GM23248 (cell line): ENCODE results near the gene NUP93.

ENCODE experiments used
- EZH2 ChIP-seq: fragments of 200-600 bp; sonication (generic); IDR thresholded peaks from 2 replicates; pipeline ENCODE4 v1.6.1; 2018; ENCODE audit warnings: antibody characterized with exemption, mild to moderate bottlenecking; ENCODE audit not compliant: insufficient read depth, poor library complexity, severe bottlenecking
- EZH2phosphoT487 ChIP-seq: fragments of 200-600 bp; sonication (generic); IDR thresholded peaks from 2 replicates; pipeline ENCODE4 v1.6.1; 2018; ENCODE audit warnings: antibody characterized with exemption, moderate library complexity, mild to moderate bottlenecking, low read depth; ENCODE audit not compliant: insufficient read depth

DNA sequence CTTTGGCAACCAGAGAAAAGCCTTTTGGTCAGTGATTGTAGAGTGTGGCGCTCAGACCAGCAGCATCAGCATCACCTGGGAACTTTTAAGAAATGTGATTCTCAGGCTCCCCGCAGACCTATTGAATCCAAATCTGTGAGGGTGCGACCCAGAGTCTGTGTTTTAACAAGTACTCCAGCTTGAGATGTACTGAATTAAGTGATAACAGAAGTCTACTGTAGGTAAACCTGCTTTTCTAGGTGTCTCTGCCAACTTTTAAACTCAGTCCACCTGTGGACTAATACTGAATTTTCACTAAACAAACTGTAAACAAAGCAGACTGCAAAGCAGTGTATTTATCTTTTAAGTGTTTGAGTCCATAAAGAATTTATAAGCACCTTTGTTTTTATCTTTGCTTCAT is 43.6 kb downstream of the NUP93 start:
- no peak for TF ChIP-seq EZH2
- TF ChIP-seq EZH2phosphoT487: no peak
